Measurements from ENCODE around the gene STRN3.

The STRN3 gene

GRCh38 chr14:30864934-30865333, 161.2 kb downstream of the STRN3 start:
- H3K4me3 ChIP-seq (ENCODE audit: low read depth, low read length) = no peak overlapping the region
- H3K27ac ChIP-seq (ENCODE audit: low read depth, low read length) = no peak overlapping the region
- no peaks in the 10 kb centered on the region for H3K9me3 ChIP-seq (ENCODE audit: control insufficient read depth, insufficient read depth, low read depth, low read length)
- H3K27me3 ChIP-seq (ENCODE audit: control insufficient read depth, insufficient read depth, low read length) = no peaks in the 10 kb centered on the region
- no peaks in the 10 kb centered on the region for H3K36me3 ChIP-seq (ENCODE audit: control insufficient read depth, insufficient read depth, low read length)
- H3K9ac ChIP-seq (ENCODE audit: low read length) = no peak overlapping the region
- H3K4me1 ChIP-seq (ENCODE audit: control insufficient read depth, insufficient read depth, low read length) = no peaks in the 10 kb centered on the region

- Histone ChIP-seq H3K27ac (ENCODE audit: low read depth, low read length) (no peak overlapping the region), H3K36me3 (ENCODE audit: control insufficient read depth, insufficient read depth, low read length) (no peaks in the 10 kb centered on the region), H3K4me3 (ENCODE audit: low read depth, low read length) (no peak overlapping the region)
These were observed 165.0 kb downstream of the STRN3 start for GRCh38 chr14:30861200-30861599.

GRCh38 chr14:30855345-30856037, 170.7 kb downstream of the STRN3 start:
- Histone ChIP-seq H3K4me3 (ENCODE audit: low read depth, low read length) (no peak overlapping the region), H3K9ac (ENCODE audit: low read length) (no peak overlapping the region), H3K9me3 (ENCODE audit: control insufficient read depth, insufficient read depth, low read depth, low read length) (no peaks in the 10 kb centered on the region), H3K4me1 (ENCODE audit: control insufficient read depth, insufficient read depth, low read length) (no peaks in the 10 kb centered on the region), H3K36me3 (ENCODE audit: control insufficient read depth, insufficient read depth, low read length) (no peaks in the 10 kb centered on the region), H3K27me3 (ENCODE audit: control insufficient read depth, insufficient read depth, low read length) (no peaks in the 10 kb centered on the region), H3K27ac (ENCODE audit: low read depth, low read length) (no peak overlapping the region)

More at GRCh38 chr14:30861200-30861599, 165.0 kb downstream of the STRN3 start:
- Histone ChIP-seq H3K9me3 (ENCODE audit: control insufficient read depth, insufficient read depth, low read depth, low read length) (no peaks in the 10 kb centered on the region), H3K27me3 (ENCODE audit: control insufficient read depth, insufficient read depth, low read length) (no peaks in the 10 kb centered on the region), H3K9ac (ENCODE audit: low read length) (no peak overlapping the region), H3K4me1 (ENCODE audit: control insufficient read depth, insufficient read depth, low read length) (no peaks in the 10 kb centered on the region)

- no peak overlapping the region for H3K27ac ChIP-seq (ENCODE audit: low read depth, low read length)
- H3K4me3 ChIP-seq (ENCODE audit: low read depth, low read length) = no peak overlapping the region
- no peaks in the 10 kb centered on the region for H3K9me3 ChIP-seq (ENCODE audit: control insufficient read depth, insufficient read depth, low read depth, low read length)
- no peak overlapping the region for H3K9ac ChIP-seq (ENCODE audit: low read length)
- H3K27me3 ChIP-seq (ENCODE audit: control insufficient read depth, insufficient read depth, low read length) = no peaks in the 10 kb centered on the region
- no peaks in the 10 kb centered on the region for H3K4me1 ChIP-seq (ENCODE audit: control insufficient read depth, insufficient read depth, low read length)
- no peaks in the 10 kb centered on the region for H3K36me3 ChIP-seq (ENCODE audit: control insufficient read depth, insufficient read depth, low read length)
These were observed 171.7 kb downstream of the STRN3 start for GRCh38 chr14:30854492-30854891.

- Histone ChIP-seq H3K9ac (ENCODE audit: low read length) (no peak overlapping the region), H3K9me3 (ENCODE audit: control insufficient read depth, insufficient read depth, low read depth, low read length) (no peaks in the 10 kb centered on the region), H3K4me3 (ENCODE audit: low read depth, low read length) (no peak overlapping the region), H3K27me3 (ENCODE audit: control insufficient read depth, insufficient read depth, low read length) (no peaks in the 10 kb centered on the region), H3K27ac (ENCODE audit: low read depth, low read length) (no peak overlapping the region), H3K36me3 (ENCODE audit: control insufficient read depth, insufficient read depth, low read length) (no peaks in the 10 kb centered on the region), H3K4me1 (ENCODE audit: control insufficient read depth, insufficient read depth, low read length) (no peaks in the 10 kb centered on the region)
These were observed 172.2 kb downstream of the STRN3 start for GRCh38 chr14:30853946-30854345.

- no peaks in the 10 kb centered on the region for H3K36me3 ChIP-seq (ENCODE audit: control insufficient read depth, insufficient read depth, low read length)
- no peaks in the 10 kb centered on the region for H3K4me1 ChIP-seq (ENCODE audit: control insufficient read depth, insufficient read depth, low read length)
- no peaks in the 10 kb centered on the region for H3K9me3 ChIP-seq (ENCODE audit: control insufficient read depth, insufficient read depth, low read depth, low read length)
- H3K27ac ChIP-seq (ENCODE audit: low read depth, low read length) = no peak overlapping the region
- no peak overlapping the region for H3K9ac ChIP-seq (ENCODE audit: low read length)
- no peak overlapping the region for H3K4me3 ChIP-seq (ENCODE audit: low read depth, low read length)
- H3K27me3 ChIP-seq (ENCODE audit: control insufficient read depth, insufficient read depth, low read length) = no peaks in the 10 kb centered on the region
These were observed 176.2 kb downstream of the STRN3 start for GRCh38 chr14:30849983-30850382.

- H3K4me3 ChIP-seq (ENCODE audit: low read depth, low read length) = no peak overlapping the region
- no peak overlapping the region for H3K27ac ChIP-seq (ENCODE audit: low read depth, low read length)
- no peaks in the 10 kb centered on the region for H3K36me3 ChIP-seq (ENCODE audit: control insufficient read depth, insufficient read depth, low read length)
These were observed 176.8 kb downstream of the STRN3 start for GRCh38 chr14:30849354-30849753.

GRCh38 chr14:30848449-30849240, 177.5 kb downstream of the STRN3 start:
- H3K27ac ChIP-seq (ENCODE audit: low read depth, low read length) = no peak overlapping the region
- H3K4me3 ChIP-seq (ENCODE audit: low read depth, low read length) = no peak overlapping the region
- no peaks in the 10 kb centered on the region for H3K27me3 ChIP-seq (ENCODE audit: control insufficient read depth, insufficient read depth, low read length)
- no peak overlapping the region for H3K9ac ChIP-seq (ENCODE audit: low read length)
- no peaks in the 10 kb centered on the region for H3K9me3 ChIP-seq (ENCODE audit: control insufficient read depth, insufficient read depth, low read depth, low read length)
- no peaks in the 10 kb centered on the region for H3K36me3 ChIP-seq (ENCODE audit: control insufficient read depth, insufficient read depth, low read length)
- H3K4me1 ChIP-seq (ENCODE audit: control insufficient read depth, insufficient read depth, low read length) = no peaks in the 10 kb centered on the region

More at GRCh38 chr14:30849354-30849753, 176.8 kb downstream of the STRN3 start:
- Histone ChIP-seq H3K9me3 (ENCODE audit: control insufficient read depth, insufficient read depth, low read depth, low read length) (no peaks in the 10 kb centered on the region), H3K4me1 (ENCODE audit: control insufficient read depth, insufficient read depth, low read length) (no peaks in the 10 kb centered on the region), H3K9ac (ENCODE audit: low read length) (no peak overlapping the region), H3K27me3 (ENCODE audit: control insufficient read depth, insufficient read depth, low read length) (no peaks in the 10 kb centered on the region)
